HEK293T (cell line): Measurements from ENCODE around the gene GNB2.

Experiments used
- ARNT ChIP-seq: fragments of 450-650 bp; IDR thresholded peaks from 2 replicates; pipeline ENCODE4 v1.6.1; 2017; ENCODE audit warnings: mild to moderate bottlenecking
- BHLHE40 ChIP-seq: fragments of 450-650 bp; IDR thresholded peaks from 2 replicates; pipeline ENCODE4 v1.6.1; 2016; ENCODE audit warnings: mild to moderate bottlenecking, moderate library complexity, borderline replicate concordance
- CTBP1 ChIP-seq: fragments of 450-650 bp; IDR thresholded peaks from 2 replicates; pipeline ENCODE4 v1.6.1; 2016; ENCODE audit warnings: borderline replicate concordance
- FOXK2 ChIP-seq: fragments of 450-650 bp; IDR thresholded peaks from 2 replicates; pipeline ENCODE4 v1.6.1; 2016; ENCODE audit warnings: mild to moderate bottlenecking
- FOXM1 ChIP-seq: fragments of 450-650 bp; IDR thresholded peaks from 2 replicates; pipeline ENCODE4 v1.6.1; 2017; ENCODE audit warnings: mild to moderate bottlenecking, borderline replicate concordance
- HDGF ChIP-seq: fragments of 450-650 bp; IDR thresholded peaks from 2 replicates; pipeline ENCODE4 v1.6.1; 2017; ENCODE audit warnings: antibody characterized with exemption, borderline replicate concordance
- LEF1 ChIP-seq: fragments of 450-650 bp; IDR thresholded peaks from 2 replicates; pipeline ENCODE4 v1.6.1; 2017; ENCODE audit warnings: mild to moderate bottlenecking, borderline replicate concordance
- NFRKB ChIP-seq: fragments of 450-650 bp; IDR thresholded peaks from 2 replicates; pipeline ENCODE4 v1.6.1; 2016; ENCODE audit warnings: mild to moderate bottlenecking, moderate library complexity
- SP1 ChIP-seq: fragments of 450-650 bp; IDR thresholded peaks from 2 replicates; pipeline ENCODE4 v1.6.1; 2017
- SUZ12 ChIP-seq: fragments of 450-650 bp; IDR thresholded peaks from 2 replicates; pipeline ENCODE4 v1.6.1; 2016; ENCODE audit warnings: mild to moderate bottlenecking
- ZNF384 ChIP-seq: fragments of 450-650 bp; IDR thresholded peaks from 2 replicates; pipeline ENCODE4 v1.6.1; 2016

DNA sequence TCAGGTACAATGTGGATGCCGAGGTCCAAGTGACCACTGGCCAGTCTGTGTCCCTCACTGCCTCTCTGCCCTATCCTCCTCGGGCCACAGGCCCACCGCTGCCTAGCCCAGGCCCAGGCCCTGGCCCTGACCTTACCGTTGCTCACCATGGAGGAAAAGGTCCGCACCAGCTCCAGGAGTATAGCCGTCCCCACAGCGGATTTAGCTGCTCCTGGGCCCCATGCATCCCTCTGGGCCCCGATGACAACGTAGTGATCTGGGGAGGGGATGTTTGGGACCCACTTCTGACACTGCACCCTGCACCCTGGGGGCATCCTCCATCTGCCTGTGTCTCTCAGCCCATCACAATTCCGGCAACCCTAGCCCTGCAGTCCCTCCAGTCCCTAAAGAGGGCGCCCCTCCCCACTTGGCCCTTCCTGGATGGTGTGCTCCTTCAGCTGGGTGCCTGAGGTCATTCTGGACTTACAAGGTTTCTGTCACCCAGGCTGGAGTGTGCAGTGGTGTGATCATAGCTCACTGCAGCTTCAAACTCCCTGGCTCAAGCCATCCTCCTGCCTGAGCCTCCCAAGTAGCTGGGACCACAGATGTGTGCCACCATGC, 44.3 kb upstream of the GNB2 start:
- no peak for TF ChIP-seq ARNT
- TF ChIP-seq FOXM1, result no peak
- TF ChIP-seq ZNF384, result no peak
- TF ChIP-seq SP1, result no peak
- TF ChIP-seq FOXK2, result no peak
- TF ChIP-seq NFRKB, result no peak
- no peak for TF ChIP-seq BHLHE40
- TF ChIP-seq HDGF, result no peak
- TF ChIP-seq LEF1, result no peak
- TF ChIP-seq SUZ12, result no peak
- TF ChIP-seq CTBP1, result no peak
